Suprapubic skin (tissue), 4 donors: ENCODE results near the gene SCAPER.

Source experiments
- CTCF ChIP-seq, 2 donors: fragments of 200-600 bp in 1 of 2; fragments of 450-650 bp in 1 of 2; sonication (generic) in 1 of 2; IDR thresholded peaks; one replicate each; pipeline ENCODE4 v1.5.1; 2016 to 2019; ENCODE audit warnings: antibody characterized with exemption in 2 of 2, mild to moderate bottlenecking in 1 of 2, moderate library complexity in 1 of 2
- EP300 ChIP-seq: sonication (generic); formaldehyde crosslinking; IDR thresholded peaks from one replicate; pipeline ENCODE4 v1.6.1; 2017; ENCODE audit warnings: antibody characterized with exemption
- POLR2A ChIP-seq, 2 donors: fragments of 450-650 bp; IDR thresholded peaks; one replicate each; pipeline ENCODE4 v1.6.1; 2017; ENCODE audit warnings: antibody characterized with exemption in 2 of 2, mild to moderate bottlenecking in 2 of 2, moderate library complexity in 2 of 2
- POLR2AphosphoS5 ChIP-seq, 3 donors: sonication (generic); formaldehyde crosslinking; IDR thresholded peaks; one replicate each; pipeline ENCODE4 v1.6.1; 2017; ENCODE audit warnings: antibody characterized with exemption in 3 of 3

GRCh38 chr15:76764004-76764403, 141.1 kb downstream of the SCAPER start:
- TF ChIP-seq POLR2AphosphoS5 (IDR thresholded peaks at IDR 0.05) = no peak
- no peak for TF ChIP-seq CTCF (IDR thresholded peaks at IDR 0.05)
- no peak for TF ChIP-seq EP300
- TF ChIP-seq POLR2A (IDR thresholded peaks at IDR 0.05) = no peak
